Brain microvascular endothelial cell (primary cell): Measurements from ENCODE around the gene ZBTB6.

Source experiments
- DNase-seq: peaks from one replicate; pipeline ENCODE4 v3.0.0-alpha.2; 2020
- H3K27ac ChIP-seq: fragments of 250-450 bp; sonication (Bioruptor Pico); 2 replicates; pipeline ENCODE4 v1.5.1; 2020; ENCODE audit warnings: mild to moderate bottlenecking, moderate library complexity
- H3K27me3 ChIP-seq: fragments of 250-450 bp; sonication (Bioruptor Pico); replicated peaks from 2 replicates; pipeline ENCODE4 v1.5.1; 2020; ENCODE audit warnings: mild to moderate bottlenecking
- H3K36me3 ChIP-seq: fragments of 250-450 bp; sonication (Bioruptor Pico); replicated peaks from 2 replicates; pipeline ENCODE4 v1.5.1; 2020; ENCODE audit warnings: mild to moderate bottlenecking
- H3K4me3 ChIP-seq: 2 replicates; pipeline ENCODE4 v1.5.1; 2011; ENCODE audit warnings: low read depth, mild to moderate bottlenecking, control low read depth, low read length, moderate library complexity
- CTCF ChIP-seq: IDR thresholded peaks from 2 replicates; pipeline ENCODE4 v1.5.1; 2011; ENCODE audit warnings: low read depth, mild to moderate bottlenecking, moderate library complexity, low read length, control low read depth, inconsistent platforms; ENCODE audit errors: missing control alignments
- in situ Hi-C: cut with HindIII; loops from 2 replicates; pipeline ENCODE4 v1.10.0; 2017; ENCODE audit warnings: low sequenced_read_pairs, low pct_ligation_motif_present

The ZBTB6 gene

GRCh38 chr9:122941582-122942234, 28.6 kb upstream of the ZBTB6 start:
- DNase-seq: peak; percentile 43
- TF ChIP-seq CTCF: no peak
- H3K27ac ChIP-seq: peak overlapping the region; percentile 77
- in situ Hi-C loops: no loop called here
- H3K27me3 ChIP-seq: no peaks in the 10 kb centered on the region
- no peaks in the 10 kb centered on the region for H3K36me3 ChIP-seq
- H3K4me3 ChIP-seq: peak overlapping the region; percentile 84

- TF ChIP-seq CTCF: no peak
- Histone ChIP-seq H3K27ac (peak within 1 kb of the TSS; percentile 77), H3K27me3 (no peaks in the 10 kb centered on the region), H3K4me3 (peak within 1 kb of the TSS; percentile 84), H3K36me3 (no peaks in the 10 kb centered on the region)
- in situ Hi-C loops: no loop called here
- peak; percentile 98 for DNase-seq
Observed at GRCh38 chr9:122940749-122941581, 27.8 kb upstream of the ZBTB6 start, which contains the start of gene RABGAP1. RABGAP1 (plus strand) TSS chr9:122941020; CDS start chr9:122957060, 16,040 bp downstream.

GRCh38 chr9:122940454-122940748, 27.3 kb upstream of the ZBTB6 start:
- Histone ChIP-seq H3K36me3 (no peaks in the 10 kb centered on the region), H3K27me3 (no peaks in the 10 kb centered on the region), H3K4me3 (peak overlapping the region; percentile 44), H3K27ac (no peak overlapping the region)
- in situ Hi-C loops: no loop called here
- DNase-seq: no peak
- no peak for TF ChIP-seq CTCF

GRCh38 chr9:122939601-122940000, 26.5 kb upstream of the ZBTB6 start:
- in situ Hi-C loops: no loop called here

GRCh38 chr9:122936883-122937282, 23.8 kb upstream of the ZBTB6 start:
- H3K4me3 ChIP-seq: no peak overlapping the region
- no peaks in the 10 kb centered on the region for H3K27me3 ChIP-seq
- no peak for TF ChIP-seq CTCF
- DNase-seq: no peak
- in situ Hi-C loops: no loop called here
- no peak overlapping the region for H3K27ac ChIP-seq
- no peaks in the 10 kb centered on the region for H3K36me3 ChIP-seq

More at GRCh38 chr9:122939601-122940000, 26.5 kb upstream of the ZBTB6 start:
- Histone ChIP-seq H3K36me3 (no peaks in the 10 kb centered on the region), H3K4me3 (no peak overlapping the region), H3K27ac (no peak overlapping the region), H3K27me3 (no peaks in the 10 kb centered on the region)
- TF ChIP-seq CTCF: no peak
- DNase-seq: no peak
